Fibroblast of mammary gland (primary cell): ENCODE results near the gene TBC1D10A.
A peak's percentile ranks its signal among the peaks of the same experiment; 100 is the strongest.

Experiments used
- DNase-seq: peaks from one replicate; pipeline ENCODE4 v3.0.0-alpha.2; 2010; ENCODE audit warnings: low read depth
- H3K4me3 ChIP-seq: 2 replicates; pipeline ENCODE4 v1.5.1; 2011; ENCODE audit warnings: low read depth, mild to moderate bottlenecking, low read length, moderate library complexity; ENCODE audit not compliant: control insufficient read depth
- TF ChIP-seq, protein P1 (sequence below): conservative IDR thresholded peaks from 2 replicates; pipeline ENCODE4 v1.5.1; 2011; ENCODE audit warnings: low read depth, low read length, inconsistent platforms; ENCODE audit not compliant: control insufficient read depth, insufficient read depth

The TBC1D10A gene

DNA sequence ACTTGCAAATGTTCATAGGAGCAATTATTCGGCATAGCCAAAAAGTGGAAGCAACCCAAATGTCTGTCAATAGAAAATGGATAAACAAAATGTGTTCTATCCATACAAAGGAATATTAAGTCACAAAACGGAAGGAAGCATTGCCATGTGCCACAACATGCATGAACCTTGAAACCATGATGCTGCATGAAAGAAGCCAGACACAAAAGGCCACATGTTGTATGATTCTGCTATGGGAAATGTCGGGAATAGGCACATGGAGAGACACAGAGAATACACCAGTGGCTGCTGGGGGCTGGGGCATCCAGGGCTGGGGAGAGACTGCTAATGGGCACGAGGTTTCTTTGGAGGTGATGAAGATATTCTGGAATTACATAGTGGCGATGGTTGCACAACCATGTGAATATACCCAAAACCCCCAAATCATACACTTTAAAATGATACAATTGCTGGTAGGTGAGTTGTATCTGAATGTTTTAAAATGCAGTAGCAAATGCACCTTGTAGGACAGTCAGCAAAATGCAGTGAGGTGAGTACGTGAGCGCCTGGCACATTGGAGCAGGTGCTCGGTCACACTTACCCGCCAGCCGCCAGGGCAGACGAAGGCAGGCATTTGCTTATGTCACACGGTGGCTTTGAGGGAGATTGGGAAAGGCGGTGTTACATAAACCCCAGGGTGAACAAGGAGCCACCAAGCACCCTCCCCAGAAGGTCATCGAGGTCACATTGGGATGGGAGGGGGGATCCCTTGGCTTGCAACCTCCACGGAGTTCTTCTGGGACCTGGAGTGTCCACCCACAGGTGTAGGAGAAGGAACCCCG, 53.8 kb downstream of the TBC1D10A start:
- H3K4me3 ChIP-seq: no peak overlapping the region
- no peak for DNase-seq
- TF ChIP-seq, protein P1, sequence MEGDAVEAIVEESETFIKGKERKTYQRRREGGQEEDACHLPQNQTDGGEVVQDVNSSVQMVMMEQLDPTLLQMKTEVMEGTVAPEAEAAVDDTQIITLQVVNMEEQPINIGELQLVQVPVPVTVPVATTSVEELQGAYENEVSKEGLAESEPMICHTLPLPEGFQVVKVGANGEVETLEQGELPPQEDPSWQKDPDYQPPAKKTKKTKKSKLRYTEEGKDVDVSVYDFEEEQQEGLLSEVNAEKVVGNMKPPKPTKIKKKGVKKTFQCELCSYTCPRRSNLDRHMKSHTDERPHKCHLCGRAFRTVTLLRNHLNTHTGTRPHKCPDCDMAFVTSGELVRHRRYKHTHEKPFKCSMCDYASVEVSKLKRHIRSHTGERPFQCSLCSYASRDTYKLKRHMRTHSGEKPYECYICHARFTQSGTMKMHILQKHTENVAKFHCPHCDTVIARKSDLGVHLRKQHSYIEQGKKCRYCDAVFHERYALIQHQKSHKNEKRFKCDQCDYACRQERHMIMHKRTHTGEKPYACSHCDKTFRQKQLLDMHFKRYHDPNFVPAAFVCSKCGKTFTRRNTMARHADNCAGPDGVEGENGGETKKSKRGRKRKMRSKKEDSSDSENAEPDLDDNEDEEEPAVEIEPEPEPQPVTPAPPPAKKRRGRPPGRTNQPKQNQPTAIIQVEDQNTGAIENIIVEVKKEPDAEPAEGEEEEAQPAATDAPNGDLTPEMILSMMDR: no peak

GRCh38 chr22:30270832-30271231, 55.9 kb downstream of the TBC1D10A start:
- no peak overlapping the region for H3K4me3 ChIP-seq
- TF ChIP-seq, protein P1: no peak
- DNase-seq: peak; percentile 55

DNA sequence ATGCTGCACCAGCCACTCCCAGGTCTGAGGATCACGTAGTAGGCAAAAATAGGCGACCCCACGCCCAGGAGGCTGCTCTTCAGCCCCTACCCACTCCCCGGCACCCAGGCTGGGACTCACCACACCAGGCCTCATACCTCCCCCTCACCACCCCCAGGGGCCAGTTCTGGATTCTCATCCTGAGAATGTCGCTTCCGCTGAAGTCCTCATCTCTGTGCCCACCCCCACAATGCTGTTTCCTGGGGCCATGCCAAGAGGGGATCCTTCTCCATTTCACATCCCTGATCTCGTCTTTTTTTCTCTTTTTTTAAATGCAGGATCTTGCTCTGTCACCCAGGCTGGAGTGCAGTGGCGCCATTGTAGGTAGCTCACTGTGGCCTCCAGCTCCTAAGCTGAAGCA, 58.4 kb downstream of the TBC1D10A start:
- no peak for DNase-seq
- TF ChIP-seq, protein P1: no peak
- H3K4me3 ChIP-seq: no peak overlapping the region

- TF ChIP-seq, protein P1: no peak
- no peak overlapping the region for H3K4me3 ChIP-seq
- DNase-seq: no peak
These were observed 59.1 kb downstream of the TBC1D10A start for GRCh38 chr22:30267382-30268302.

DNA sequence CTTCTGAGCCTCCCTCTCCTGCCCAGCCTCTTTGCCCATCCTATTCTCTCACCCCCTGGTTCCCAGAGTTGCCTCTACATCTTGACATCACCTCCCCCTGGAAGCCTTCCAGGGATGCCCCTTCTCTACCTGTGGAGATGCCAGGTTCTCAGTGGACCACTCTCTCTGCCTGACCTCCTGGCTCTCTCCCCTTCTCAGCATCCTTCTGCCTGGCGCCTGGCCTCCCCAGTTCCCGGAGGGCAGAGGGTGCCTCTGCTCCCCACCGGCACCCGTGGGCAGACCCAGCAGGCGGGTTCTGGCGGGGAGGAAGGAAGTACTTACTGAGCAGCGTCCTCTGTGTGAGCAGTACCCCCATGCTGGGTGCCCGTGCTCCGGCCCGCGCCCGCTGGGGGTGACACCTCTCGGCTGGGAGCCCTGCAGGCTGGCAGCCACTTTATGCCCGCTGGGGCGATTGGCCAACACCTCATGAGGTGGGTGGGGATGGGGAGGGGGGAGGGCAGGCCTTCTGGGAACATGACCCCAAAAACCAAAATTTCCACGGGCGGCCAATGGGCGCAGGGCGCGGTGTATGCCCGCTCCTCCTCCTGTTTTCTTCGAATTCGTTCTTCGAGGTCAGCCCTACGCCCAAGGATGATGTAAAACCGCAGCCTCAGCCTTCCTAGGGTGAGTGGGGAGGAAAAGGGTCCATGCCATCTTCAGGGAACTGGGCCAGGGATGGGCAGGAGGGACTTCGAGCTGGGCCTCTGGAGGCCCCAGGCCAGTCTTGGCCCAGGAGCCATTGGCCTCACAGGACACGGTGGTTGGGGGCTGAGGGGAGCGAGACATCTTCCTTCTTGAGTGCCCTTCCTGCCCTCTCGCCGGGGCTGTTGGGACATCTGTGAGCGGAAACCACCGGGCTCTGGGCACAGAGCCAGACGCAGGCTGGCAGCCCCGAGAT, 60.0 kb downstream of the TBC1D10A start, which contains the start of gene OSM:
TSS of gene OSM (minus strand) at position 407 of the 937 bp plus-strand sequence. CDS start at position 355, 52 bp downstream.
- TF ChIP-seq, protein P1: no peak
- DNase-seq: no peak
- no peak within 1 kb of the TSS for H3K4me3 ChIP-seq
